Liver (tissue), 3 donors: ENCODE results near the gene CKAP5.

Source experiments
- EGR1 ChIP-seq, 2 donors: IDR thresholded peaks; 2 replicates each; pipeline ENCODE4 v1.6.1; 2016 to 2018; ENCODE audit warnings: antibody characterized with exemption in 2 of 2, low read depth in 2 of 2
- HNF4A ChIP-seq, 2 donors: conservative IDR thresholded peaks; 2 replicates each; pipeline ENCODE4 v1.6.1; 2016; ENCODE audit warnings: antibody characterized with exemption in 2 of 2, mild to moderate bottlenecking in 2 of 2
- RAD21 ChIP-seq, 2 donors: IDR thresholded peaks; 2 replicates each; pipeline ENCODE4 v1.6.1; 2016; ENCODE audit warnings: antibody characterized with exemption in 2 of 2, mild to moderate bottlenecking in 2 of 2
- TF ChIP-seq, protein P1 (sequence below): IDR thresholded peaks from 2 replicates; pipeline ENCODE4 v1.6.1; 2016; ENCODE audit warnings: antibody characterized with exemption, mild to moderate bottlenecking
- TF ChIP-seq, protein P2 (sequence below): IDR thresholded peaks from 2 replicates; pipeline ENCODE4 v1.6.1; 2016; ENCODE audit warnings: antibody characterized with exemption
- TF ChIP-seq, protein P3 (sequence below): fragments of 150-350 bp; IDR thresholded peaks from 2 replicates; pipeline ENCODE4 v1.5.1; 2017; ENCODE audit warnings: improper control_type of control experiment, low read depth, low read length; ENCODE audit not compliant: missing input control
- donor health status: healthy.
- donor health status: healthy.

DNA sequence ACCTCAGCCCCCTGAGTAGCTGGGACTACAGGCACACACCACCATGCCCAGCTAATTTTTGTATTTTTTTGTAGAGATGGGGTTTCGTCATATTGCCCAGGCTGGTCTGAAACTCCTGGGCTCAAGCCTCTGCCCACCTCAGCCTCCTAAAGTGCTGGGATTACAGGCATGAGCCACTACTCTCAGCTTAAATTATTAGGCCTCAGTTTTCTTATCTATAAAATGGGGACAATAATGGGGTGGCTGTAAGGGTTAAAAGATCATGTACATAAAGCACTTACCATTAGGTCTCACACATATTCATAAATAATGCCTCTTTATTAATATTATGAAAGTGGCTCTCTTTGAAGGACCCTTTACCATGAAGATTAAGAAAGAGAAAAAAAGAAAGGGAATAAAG, 31.5 kb upstream of the CKAP5 start:
- TF ChIP-seq, protein P1, sequence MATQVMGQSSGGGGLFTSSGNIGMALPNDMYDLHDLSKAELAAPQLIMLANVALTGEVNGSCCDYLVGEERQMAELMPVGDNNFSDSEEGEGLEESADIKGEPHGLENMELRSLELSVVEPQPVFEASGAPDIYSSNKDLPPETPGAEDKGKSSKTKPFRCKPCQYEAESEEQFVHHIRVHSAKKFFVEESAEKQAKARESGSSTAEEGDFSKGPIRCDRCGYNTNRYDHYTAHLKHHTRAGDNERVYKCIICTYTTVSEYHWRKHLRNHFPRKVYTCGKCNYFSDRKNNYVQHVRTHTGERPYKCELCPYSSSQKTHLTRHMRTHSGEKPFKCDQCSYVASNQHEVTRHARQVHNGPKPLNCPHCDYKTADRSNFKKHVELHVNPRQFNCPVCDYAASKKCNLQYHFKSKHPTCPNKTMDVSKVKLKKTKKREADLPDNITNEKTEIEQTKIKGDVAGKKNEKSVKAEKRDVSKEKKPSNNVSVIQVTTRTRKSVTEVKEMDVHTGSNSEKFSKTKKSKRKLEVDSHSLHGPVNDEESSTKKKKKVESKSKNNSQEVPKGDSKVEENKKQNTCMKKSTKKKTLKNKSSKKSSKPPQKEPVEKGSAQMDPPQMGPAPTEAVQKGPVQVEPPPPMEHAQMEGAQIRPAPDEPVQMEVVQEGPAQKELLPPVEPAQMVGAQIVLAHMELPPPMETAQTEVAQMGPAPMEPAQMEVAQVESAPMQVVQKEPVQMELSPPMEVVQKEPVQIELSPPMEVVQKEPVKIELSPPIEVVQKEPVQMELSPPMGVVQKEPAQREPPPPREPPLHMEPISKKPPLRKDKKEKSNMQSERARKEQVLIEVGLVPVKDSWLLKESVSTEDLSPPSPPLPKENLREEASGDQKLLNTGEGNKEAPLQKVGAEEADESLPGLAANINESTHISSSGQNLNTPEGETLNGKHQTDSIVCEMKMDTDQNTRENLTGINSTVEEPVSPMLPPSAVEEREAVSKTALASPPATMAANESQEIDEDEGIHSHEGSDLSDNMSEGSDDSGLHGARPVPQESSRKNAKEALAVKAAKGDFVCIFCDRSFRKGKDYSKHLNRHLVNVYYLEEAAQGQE, result no peak
- TF ChIP-seq, protein P2, sequence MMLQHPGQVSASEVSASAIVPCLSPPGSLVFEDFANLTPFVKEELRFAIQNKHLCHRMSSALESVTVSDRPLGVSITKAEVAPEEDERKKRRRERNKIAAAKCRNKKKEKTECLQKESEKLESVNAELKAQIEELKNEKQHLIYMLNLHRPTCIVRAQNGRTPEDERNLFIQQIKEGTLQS, result no peak
- TF ChIP-seq RAD21 (IDR thresholded peaks at IDR 0.05), result no peak
- TF ChIP-seq, protein P3, sequence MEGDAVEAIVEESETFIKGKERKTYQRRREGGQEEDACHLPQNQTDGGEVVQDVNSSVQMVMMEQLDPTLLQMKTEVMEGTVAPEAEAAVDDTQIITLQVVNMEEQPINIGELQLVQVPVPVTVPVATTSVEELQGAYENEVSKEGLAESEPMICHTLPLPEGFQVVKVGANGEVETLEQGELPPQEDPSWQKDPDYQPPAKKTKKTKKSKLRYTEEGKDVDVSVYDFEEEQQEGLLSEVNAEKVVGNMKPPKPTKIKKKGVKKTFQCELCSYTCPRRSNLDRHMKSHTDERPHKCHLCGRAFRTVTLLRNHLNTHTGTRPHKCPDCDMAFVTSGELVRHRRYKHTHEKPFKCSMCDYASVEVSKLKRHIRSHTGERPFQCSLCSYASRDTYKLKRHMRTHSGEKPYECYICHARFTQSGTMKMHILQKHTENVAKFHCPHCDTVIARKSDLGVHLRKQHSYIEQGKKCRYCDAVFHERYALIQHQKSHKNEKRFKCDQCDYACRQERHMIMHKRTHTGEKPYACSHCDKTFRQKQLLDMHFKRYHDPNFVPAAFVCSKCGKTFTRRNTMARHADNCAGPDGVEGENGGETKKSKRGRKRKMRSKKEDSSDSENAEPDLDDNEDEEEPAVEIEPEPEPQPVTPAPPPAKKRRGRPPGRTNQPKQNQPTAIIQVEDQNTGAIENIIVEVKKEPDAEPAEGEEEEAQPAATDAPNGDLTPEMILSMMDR, result no peak
- TF ChIP-seq EGR1 (IDR thresholded peaks at IDR 0.05; ENCODE audit: low read depth in 2 of 2), result no peak
- TF ChIP-seq HNF4A (conservative IDR thresholded peaks at IDR 0.05), result no peak
